RWPE1 (cell line): Measurements from ENCODE around the gene NRXN3.

Experiments
- CTCF ChIA-PET: fragments of 350-600 bp; sonication (Branson Sonifier 250); formaldehyde crosslinking; extraction: SDS; loops from one replicate; lab custom pipeline; 2021; lab: Yijun Ruan, JAX
- POLR2A ChIA-PET: fragments of 400-600 bp; formaldehyde crosslinking; extraction: SDS; loops from one replicate; lab custom pipeline; 2020; ENCODE audit warnings: antibody characterized with exemption; ENCODE audit not compliant: low non-redundant PET; lab: Yijun Ruan, JAX
- DNase-seq: peaks from one replicate; pipeline ENCODE4 v3.0.0; 2012; ENCODE audit warnings: low spot score
- H3K27ac ChIP-seq: fragments of 450-650 bp; 2 replicates; pipeline ENCODE4 v1.5.1; 2017
- CTCF ChIP-seq: fragments of 450-650 bp; conservative IDR thresholded peaks from 2 replicates; pipeline ENCODE4 v1.5.1; 2017; ENCODE audit warnings: low read depth, mild to moderate bottlenecking

NRXN3 gene

DNA sequence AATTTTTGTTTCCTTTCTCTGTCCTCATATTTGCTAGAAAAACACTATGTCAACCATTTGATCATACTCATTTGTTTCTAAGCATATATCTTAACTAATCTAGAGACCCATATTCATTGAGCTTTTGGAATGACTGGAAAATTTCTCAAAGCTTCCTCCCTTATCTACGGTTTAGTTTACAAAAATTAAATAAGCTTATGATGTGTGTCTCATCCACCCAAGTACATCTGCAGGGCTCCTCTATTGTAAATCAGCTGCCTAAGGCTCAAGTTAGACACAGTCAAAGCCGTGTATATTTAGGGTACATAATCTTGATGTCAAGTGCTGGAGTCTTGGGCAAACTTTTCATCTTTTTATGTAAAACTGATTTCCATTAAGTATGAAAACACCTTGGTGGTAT, 1670.7 kb downstream of the NRXN3 start:
- no peak overlapping the region for H3K27ac ChIP-seq
- TF ChIP-seq CTCF, result no peak
- POLR2A ChIA-PET, result no interaction called here
- no peak for DNase-seq
- CTCF ChIA-PET, result interaction anchor here (0.6 kb wide), 1 partner anchor 1101 kb away, joined by 4 read pairs; the partner anchor contains the start of gene CEP128

GRCh38 chr14:79841433-79841832, 1671.3 kb downstream of the NRXN3 start:
- POLR2A ChIA-PET, result no interaction called here
- H3K27ac ChIP-seq, result no peak overlapping the region
- DNase-seq, result no peak
- CTCF ChIA-PET, result interaction anchor here (0.6 kb wide), 1 partner anchor 1100 kb away, joined by 4 read pairs; the partner anchor contains the start of gene CEP128
- TF ChIP-seq CTCF, result no peak

DNA sequence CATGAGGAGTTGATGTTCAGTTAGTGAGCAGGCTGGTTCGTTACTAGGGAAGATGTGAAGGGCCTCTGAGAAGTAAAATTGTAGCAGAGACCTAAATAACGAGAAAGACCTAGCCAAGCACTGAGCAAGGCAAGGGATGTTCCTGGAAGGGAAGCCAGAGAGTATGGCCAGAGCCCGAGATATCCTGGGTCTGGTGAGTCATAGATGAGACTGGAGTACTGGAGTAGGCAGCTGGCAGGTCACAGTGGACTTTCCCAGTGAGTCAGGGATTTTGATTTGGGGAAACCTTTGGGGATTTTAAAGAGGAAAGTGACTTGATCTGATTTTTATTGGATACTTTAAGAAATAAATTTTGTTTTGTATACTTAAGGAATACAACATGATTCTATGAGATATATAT, 1672.1 kb downstream of the NRXN3 start:
- no peak for TF ChIP-seq CTCF
- H3K27ac ChIP-seq, result no peak overlapping the region
- POLR2A ChIA-PET, result no interaction called here
- CTCF ChIA-PET, result no interaction called here
- no peak for DNase-seq

DNA sequence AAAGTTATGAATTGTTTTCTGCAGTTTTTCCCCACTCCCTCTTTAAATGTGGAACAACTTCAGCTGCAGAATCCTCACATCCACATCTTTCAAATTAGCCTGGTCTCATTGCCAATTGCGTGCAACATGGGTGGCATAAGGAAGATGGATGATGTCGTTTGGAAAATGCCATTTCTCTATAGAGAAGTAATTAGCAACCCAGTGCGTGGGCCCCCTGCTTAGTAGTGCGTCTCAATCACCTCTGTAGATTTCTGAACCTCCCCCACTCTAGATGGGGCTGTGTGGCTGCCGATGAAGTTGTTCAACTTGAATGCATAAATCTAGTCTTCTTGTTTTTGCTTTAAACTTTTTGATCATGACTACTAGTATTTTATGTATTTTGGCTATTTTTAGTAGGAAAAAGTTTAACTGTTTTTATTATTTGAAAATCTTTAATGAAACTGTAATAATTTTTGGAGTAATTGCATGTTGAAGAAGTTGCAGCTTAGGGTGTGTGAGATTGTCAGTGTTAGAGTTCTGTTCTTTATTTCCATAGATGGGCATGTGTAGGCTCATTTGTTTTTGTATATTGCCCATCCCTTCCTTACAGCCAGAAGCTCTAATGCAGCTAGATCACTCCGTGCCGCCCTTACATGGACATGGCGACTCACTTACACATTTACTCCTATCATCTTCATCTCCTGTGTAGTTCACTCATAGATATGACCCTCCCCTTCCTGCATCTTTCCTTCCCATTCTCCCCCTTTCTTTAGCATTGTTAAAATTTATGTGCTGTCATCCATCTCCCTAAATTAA, 1683.0 kb downstream of the NRXN3 start:
- ChIA-PET CTCF (no interaction called here), POLR2A (no interaction called here)
- TF ChIP-seq CTCF, result no peak
- no peak overlapping the region for H3K27ac ChIP-seq
- no peak for DNase-seq

DNA sequence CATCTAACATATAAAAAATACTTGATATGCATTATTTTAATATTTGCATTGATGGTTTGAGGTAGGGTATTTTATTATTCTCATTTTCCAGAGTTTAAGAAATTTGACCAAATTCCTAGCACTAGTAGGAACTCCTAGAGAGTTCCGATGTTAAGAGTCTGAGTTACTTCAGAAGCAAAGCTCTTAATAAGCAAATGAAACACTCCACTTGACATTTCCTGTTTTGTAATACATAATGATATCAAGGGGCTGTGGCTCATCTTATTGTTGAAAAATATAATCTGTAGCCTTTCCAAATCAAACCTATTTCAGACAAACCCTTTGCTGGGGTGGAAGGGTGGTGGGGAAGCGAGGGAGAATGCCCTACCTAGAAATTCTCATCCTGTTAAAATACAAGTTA, 1685.6 kb downstream of the NRXN3 start:
- no peak overlapping the region for H3K27ac ChIP-seq
- ChIA-PET CTCF (no interaction called here), POLR2A (no interaction called here)
- no peak for TF ChIP-seq CTCF
- DNase-seq, result no peak

DNA sequence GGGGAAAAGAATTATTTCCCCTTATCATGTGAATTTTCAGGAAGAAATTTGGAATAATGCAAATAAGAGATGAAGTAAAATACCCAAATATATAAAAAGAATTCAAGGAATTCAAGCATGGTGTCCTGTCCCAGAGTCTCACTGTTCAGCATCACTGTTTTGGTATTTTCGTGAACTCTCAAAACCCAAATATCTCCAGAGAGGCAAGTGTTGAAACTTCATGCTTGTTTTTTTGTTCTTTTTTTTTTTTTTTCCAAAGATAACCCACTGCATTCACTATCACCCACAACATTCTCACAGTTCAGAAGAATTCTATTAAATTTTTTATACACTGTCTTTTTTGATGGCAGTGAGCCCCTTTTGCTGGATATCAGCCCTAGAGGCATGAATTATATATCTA, 1686.2 kb downstream of the NRXN3 start:
- CTCF ChIA-PET, result no interaction called here
- no peak for DNase-seq
- no peak for TF ChIP-seq CTCF
- POLR2A ChIA-PET, result no interaction called here
- no peak overlapping the region for H3K27ac ChIP-seq
